Fibroblast of upper back skin (primary cell): ENCODE data around the gene SMAP1.
"Not testable (repeated sequence)": the region's sequence is repeated elsewhere in the genome, so short reads cannot be mapped to it uniquely, and the experiment has no call there.

ENCODE experiments used
- DNase-seq: peaks from one replicate; pipeline ENCODE4 v3.0.0-alpha.2; 2013

Gene SMAP1

GRCh38 chr6:70684794-70685493, 17.3 kb downstream of the SMAP1 start:
- no peak for DNase-seq

GRCh38 chr6:70685494-70686180, 18.0 kb downstream of the SMAP1 start:
- DNase-seq, result no peak

GRCh38 chr6:70686548-70687133, 19.0 kb downstream of the SMAP1 start:
- peak; percentile 51 for DNase-seq

GRCh38 chr6:70693887-70694286, 26.2 kb downstream of the SMAP1 start:
- DNase-seq, result no peak

- DNase-seq, result no peak
These were observed 26.7 kb downstream of the SMAP1 start for GRCh38 chr6:70694371-70694770.

GRCh38 chr6:70700922-70701876, 33.5 kb downstream of the SMAP1 start:
- DNase-seq, result no peak

GRCh38 chr6:70705772-70706171, 38.1 kb downstream of the SMAP1 start:
- no peak for DNase-seq

GRCh38 chr6:70706491-70707123, 38.9 kb downstream of the SMAP1 start:
- peak; percentile 35 for DNase-seq

GRCh38 chr6:70707893-70708292, 40.2 kb downstream of the SMAP1 start:
- DNase-seq, result no peak

- no peak for DNase-seq
These were observed 40.8 kb downstream of the SMAP1 start for GRCh38 chr6:70708448-70708847.

- DNase-seq, result peak; percentile 73
These were observed 42.1 kb downstream of the SMAP1 start for GRCh38 chr6:70709826-70710225.

GRCh38 chr6:70714716-70715257, 47.1 kb downstream of the SMAP1 start:
- no peak for DNase-seq

- DNase-seq, result no peak
These were observed 49.5 kb downstream of the SMAP1 start for GRCh38 chr6:70717038-70717801.

GRCh38 chr6:70724524-70724923, 56.8 kb downstream of the SMAP1 start:
- no peak for DNase-seq

- peak; percentile 52 for DNase-seq
These were observed 58.2 kb downstream of the SMAP1 start for GRCh38 chr6:70725817-70726415.

GRCh38 chr6:70734381-70734780, 66.7 kb downstream of the SMAP1 start:
- no peak for DNase-seq

GRCh38 chr6:70734979-70735378, 67.3 kb downstream of the SMAP1 start:
- no peak for DNase-seq

GRCh38 chr6:70735513-70735912, 67.8 kb downstream of the SMAP1 start:
- no peak for DNase-seq

- peak; percentile 11 for DNase-seq
These were observed 70.3 kb downstream of the SMAP1 start for GRCh38 chr6:70738028-70738427.

GRCh38 chr6:70739534-70739933, 71.9 kb downstream of the SMAP1 start:
- DNase-seq, result no peak

- not testable (repeated sequence) for DNase-seq
These were observed 73.1 kb downstream of the SMAP1 start for GRCh38 chr6:70740746-70741145.
